ENCODE data around the gene SELENON.

SELENON gene

GRCh38 chr1:25770541-25771220 is 29.3 kb upstream of the SELENON start:
- no peak for DNase-seq

GRCh38 chr1:25771221-25772114 is 28.5 kb upstream of the SELENON start:
- no peak for DNase-seq

- DNase-seq = no peak
These were observed 27.8 kb upstream of the SELENON start for GRCh38 chr1:25772164-25772563.

DNA sequence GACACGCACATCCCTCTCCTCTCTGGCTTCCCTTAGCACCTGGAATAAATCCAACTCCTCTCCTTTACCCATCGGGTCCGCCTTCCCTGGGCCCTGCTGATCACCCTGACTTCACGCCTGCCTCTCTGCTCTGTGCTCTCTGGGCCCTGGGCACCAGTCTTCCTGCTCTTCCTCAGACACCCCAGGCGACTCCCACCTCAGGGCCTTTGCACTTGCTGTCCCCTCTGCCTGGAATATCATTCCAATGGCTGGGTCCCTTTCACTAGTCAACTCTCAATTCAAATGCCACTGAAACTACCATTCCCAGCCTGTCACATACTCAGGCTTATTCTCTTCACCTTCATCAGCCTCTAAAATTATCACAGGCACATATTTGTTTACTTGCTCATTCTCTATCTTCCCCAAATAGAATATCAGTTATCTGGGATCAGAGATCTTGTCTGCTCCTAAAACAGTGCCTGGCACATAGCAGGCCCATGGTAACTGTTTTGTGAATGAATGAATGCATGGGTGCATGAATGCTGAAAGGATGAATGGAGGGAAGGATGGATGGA is 27.2 kb upstream of the SELENON start:
- DNase-seq = no peak

GRCh38 chr1:25773441-25774125 is 26.4 kb upstream of the SELENON start:
- no peak for DNase-seq

- DNase-seq = no peak
These were observed 25.7 kb upstream of the SELENON start for GRCh38 chr1:25774206-25774803.

GRCh38 chr1:25774921-25775771 is 24.8 kb upstream of the SELENON start:
- no peak for DNase-seq

GRCh38 chr1:25779388-25779787 is 20.6 kb upstream of the SELENON start:
- DNase-seq = peak; percentile 15

- peak; percentile 7 for DNase-seq
These were observed 20.1 kb upstream of the SELENON start for GRCh38 chr1:25779894-25780293.

DNA sequence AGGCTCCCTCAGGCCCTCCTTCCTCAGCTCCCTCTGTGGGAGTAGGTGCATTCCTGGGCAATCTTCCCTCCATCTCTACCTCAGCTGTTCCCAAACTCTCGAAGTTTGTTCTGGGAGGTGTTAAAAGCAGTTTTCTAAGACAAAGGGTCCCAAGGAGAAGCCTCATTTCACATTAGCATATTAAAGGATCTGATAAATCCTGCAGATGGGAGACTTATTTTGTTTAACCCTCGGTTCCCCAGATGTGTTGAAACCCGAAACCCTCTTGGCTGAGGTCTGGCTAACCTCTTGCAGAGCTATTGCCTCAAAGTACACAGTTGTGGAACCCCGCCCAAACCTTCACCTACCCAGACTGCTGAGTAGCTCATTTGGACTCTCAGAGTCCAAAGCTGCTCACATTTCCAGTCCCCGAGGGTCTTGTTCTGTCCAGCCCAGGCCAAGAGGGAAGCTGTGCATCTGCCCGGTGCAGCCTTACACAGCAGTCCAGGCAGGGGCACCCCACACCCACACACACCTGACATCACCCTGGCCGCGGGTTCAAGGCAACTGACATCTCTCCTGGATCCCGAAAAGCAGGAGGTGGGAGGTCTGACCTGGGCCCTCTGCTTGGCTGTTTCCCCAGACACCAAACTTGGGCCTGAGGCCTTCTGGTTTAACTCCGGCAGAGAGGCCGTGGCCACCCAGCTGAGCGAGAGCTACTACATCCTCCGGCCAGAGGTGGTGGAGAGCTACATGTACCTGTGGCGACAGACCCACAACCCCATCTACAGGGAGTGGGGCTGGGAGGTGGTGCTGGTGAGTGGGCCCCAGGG is 19.5 kb upstream of the SELENON start:
- peak; percentile 57 for DNase-seq

DNA sequence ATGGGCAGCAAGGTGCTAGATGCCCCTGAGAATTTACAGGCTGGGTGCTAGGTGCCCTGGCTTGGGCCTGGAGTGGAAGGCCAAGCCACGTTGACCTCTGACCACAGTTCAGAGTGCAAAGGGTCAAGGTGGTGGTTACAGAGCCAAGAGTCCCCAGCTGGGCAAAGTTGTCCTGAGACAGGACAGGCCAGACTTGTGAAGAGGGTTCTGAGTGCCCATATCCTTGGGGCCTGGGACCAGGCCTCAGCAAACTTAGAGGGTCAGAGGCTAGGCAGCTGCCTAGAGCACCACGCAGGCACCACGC is 18.9 kb upstream of the SELENON start:
- DNase-seq = no peak

DNA sequence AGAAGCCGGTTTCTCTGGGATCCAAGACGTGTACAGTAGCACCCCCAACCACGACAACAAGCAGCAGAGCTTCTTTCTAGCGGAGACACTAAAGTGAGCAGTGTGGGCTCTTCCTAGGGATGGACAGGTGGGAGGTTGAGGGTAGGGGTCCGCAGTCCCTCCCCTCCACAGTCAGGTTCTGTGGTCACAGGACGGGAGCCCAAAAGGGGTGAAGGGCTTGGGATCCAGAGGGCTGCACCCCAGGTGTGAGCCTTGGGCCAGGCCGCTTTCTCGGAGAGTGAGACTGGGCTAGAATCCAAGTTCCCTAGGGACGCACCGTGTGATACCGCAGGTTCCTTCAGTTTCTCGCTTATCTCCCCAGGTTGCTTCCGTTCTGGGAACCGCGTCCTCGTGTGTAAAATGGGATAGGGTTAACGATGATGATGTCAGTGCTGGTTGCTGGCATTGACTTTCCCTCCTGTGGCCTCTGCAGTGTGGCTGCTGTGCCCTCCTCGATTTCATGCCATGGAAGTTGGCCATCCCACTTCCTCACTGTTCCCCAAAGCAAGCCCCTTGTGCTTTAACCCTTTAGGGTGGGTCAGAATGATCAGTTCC is 17.3 kb upstream of the SELENON start:
- DNase-seq = peak; percentile 22

DNA sequence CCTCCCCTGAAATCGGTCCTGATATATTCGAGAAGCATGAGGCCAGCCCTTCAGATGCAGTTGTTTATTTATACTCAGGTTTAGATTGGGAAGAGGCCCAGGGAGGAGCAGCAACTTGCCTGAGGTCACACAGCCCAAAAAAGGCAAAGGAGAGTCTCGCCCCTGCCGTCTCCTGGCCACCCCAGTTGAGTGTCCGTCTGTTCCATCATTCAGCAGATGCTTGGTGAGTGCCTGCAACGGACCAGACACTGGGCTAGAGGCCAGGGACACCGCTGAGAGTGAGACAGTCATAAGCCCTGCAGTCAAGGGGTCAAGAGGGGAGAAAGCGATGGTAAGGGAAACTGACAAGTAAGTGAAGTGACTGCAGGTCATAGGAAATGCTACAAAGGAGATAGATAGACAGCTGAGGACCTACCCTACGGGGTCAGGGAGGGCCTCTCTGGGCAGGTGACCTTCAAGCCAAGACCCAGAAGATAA is 15.4 kb upstream of the SELENON start:
- DNase-seq = peak; percentile 26

DNA sequence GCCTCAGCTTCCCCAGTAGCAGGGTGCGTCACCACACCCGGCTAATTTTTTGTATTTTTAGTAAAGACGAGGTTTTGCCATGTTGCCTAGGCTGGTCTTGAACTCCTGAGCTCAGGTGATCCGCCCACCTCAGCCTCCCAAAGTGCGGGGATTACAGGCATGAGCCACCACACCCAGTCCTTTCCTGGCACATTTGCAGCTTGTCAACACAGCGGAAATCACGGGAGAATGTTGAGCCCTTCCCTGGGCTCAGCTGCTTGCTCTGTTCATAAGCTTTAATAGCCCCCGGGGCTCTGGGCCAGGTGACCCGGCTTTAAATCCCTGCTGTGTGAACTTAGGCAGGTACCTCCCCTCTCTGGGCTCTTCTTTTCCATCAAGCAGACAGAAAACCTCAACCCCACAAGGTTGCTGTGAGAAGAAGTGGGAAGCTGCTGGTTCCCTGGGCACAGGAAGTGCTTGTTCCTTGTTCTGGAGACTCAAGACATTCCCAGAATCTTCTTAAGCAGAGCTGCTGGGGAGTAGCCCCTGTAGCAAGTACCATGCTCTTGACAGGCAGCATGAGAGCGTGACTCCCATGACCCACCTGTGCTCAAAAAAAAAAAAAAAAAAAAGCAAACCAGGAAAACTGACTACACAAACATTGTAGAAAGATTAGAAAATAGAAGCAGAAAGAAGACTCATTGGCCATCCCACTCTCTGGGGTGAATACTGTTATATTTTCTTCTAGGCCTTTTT is 14.5 kb upstream of the SELENON start:
- DNase-seq = no peak

DNA sequence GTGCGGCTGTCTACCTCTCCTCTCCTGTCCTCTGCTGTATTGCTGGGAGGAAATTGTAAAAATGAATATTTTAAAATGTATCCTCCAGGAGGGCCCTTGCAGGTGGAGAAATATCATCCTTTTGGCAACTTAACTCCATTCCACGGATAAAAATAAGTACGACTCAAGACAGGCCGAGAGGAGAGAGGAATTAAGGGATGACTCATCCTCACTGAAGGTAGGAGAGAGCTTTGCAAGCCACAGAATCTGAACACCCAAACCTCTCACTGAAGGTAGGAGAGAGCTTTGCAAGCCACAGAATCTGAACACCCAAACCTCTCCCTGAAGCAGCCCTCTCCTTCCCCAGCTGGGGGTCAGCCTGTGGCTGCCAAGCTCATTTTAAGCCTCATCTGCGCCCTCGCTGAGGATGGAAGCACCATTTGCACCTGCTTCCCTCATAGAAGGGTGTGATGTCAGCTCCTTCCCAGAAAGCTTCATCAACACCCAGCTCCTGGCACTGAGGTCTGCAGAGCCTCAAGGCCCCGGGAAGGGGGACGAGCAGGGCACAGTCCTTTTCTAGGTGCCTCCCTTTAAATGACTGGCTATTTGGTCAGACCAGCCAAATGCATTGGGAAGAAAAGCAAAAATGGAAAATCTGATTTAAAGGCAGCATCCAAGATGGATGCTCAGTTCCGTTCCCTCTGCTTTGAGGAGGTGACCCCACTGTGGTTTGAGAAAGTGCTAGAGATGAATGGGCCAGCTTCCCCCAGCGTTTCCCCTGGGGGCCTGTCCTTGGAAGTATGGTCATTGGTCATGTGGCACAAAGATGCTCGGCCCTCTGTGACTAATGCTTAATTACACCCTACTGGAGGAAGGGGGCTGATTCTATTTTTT is 12.9 kb upstream of the SELENON start:
- peak; percentile 35 for DNase-seq

DNA sequence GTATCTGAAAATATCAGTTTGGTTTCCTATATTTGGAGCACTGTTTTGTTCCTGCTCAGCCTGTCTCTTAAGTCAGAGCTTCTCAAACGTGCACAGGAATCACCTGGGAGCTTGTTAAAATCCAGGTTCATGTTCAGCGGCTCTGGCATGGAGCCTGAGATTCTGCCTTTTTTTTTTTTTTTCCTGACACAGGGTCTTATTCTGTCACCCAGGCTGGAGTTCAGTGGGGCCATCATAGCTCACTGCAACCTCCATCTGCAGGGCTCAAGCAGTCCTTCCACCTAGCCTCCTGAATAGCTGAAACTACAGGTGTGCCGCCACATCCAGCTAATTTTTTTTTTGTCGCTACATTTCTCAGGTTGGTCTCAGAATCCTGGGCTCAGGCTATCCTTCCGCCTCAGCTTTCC is 12.2 kb upstream of the SELENON start:
- DNase-seq = no peak

DNA sequence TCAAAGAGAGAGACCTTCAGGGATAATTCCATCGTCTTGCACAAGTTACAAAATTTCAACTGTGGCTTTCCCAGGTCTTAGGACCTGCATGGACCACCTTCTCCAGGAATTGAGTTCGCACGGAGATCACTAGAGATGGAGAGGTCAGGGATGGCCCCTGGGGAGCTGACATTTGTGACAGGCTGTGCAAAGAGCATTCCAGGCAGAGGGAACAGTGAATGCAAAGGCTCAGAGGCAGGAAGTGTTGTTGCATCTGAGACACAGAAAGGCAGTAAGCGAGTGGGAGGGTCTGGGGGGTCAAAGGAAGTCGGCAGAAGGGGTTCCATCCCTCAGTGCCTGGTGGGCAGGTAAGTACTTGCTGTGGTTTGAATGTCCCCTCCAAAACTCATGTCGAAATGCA is 9.5 kb upstream of the SELENON start:
- no peak for DNase-seq

DNA sequence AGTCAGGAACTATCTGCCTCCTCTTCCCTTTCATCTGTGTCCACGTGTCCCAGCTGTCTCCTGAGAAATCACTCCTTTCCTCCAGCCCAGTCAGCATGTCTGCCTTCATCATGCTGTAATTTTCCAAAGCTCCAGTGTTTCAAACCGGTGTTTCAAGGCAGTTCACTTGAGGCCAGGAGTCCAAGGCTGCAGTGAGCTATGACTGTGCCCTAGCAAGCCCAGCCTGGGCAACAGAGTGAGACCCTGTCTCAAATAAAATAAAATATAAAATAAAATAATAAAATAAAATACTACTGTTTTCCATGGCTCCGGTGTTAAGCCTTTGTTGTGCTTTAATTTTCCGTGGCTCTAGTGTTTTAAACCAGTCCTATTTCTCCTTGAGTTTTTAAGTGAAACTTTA is 7.9 kb upstream of the SELENON start:
- no peak for DNase-seq
